Parathyroid adenoma (tissue), 2 donors: Measurements from ENCODE around the gene ZDHHC24.
"Not testable (repeated sequence)": the region's sequence is repeated elsewhere in the genome, so short reads cannot be mapped to it uniquely, and the experiment has no call there.

Experiments
- H2AFZ ChIP-seq: fragments of 300-600 bp; sonication (generic); one replicate; pipeline ENCODE4 v1.7.0; 2017; ENCODE audit warnings: antibody characterized with exemption, mild to moderate bottlenecking
- H3K27ac ChIP-seq: fragments of 300-600 bp; sonication (generic); one replicate; pipeline ENCODE4 v1.7.0; 2017
- H3K27me3 ChIP-seq: fragments of 300-600 bp; sonication (generic); one replicate; pipeline ENCODE4 v1.7.0; 2017; ENCODE audit warnings: low read length; ENCODE audit not compliant: control insufficient read depth, insufficient read depth
- H3K36me3 ChIP-seq: fragments of 300-600 bp; sonication (generic); one replicate; pipeline ENCODE4 v1.7.0; 2017; ENCODE audit warnings: low read length; ENCODE audit not compliant: control insufficient read depth, insufficient read depth
- H3K4me1 ChIP-seq: fragments of 300-600 bp; sonication (generic); one replicate; pipeline ENCODE4 v1.7.0; 2017; ENCODE audit warnings: control low read depth
- H3K4me2 ChIP-seq: fragments of 300-600 bp; sonication (generic); one replicate; pipeline ENCODE4 v1.7.0; 2017; ENCODE audit warnings: low read length
- H3K4me3 ChIP-seq: fragments of 300-600 bp; sonication (generic); one replicate; pipeline ENCODE4 v1.7.0; 2017; ENCODE audit warnings: low read depth, low read length
- H3K79me2 ChIP-seq: fragments of 300-600 bp; sonication (generic); one replicate; pipeline ENCODE4 v1.7.0; 2017; ENCODE audit warnings: control low read depth
- H3K9ac ChIP-seq: fragments of 300-600 bp; sonication (generic); one replicate; pipeline ENCODE4 v1.7.0; 2017; ENCODE audit warnings: mild to moderate bottlenecking
- H3K9me3 ChIP-seq: fragments of 300-600 bp; sonication (generic); one replicate; pipeline ENCODE4 v1.7.0; 2017; ENCODE audit warnings: low read length; ENCODE audit not compliant: control insufficient read depth
- CTCF ChIP-seq: fragments of 300-600 bp; sonication (generic); IDR thresholded peaks from one replicate; pipeline ENCODE4 v1.7.0; 2017; ENCODE audit warnings: antibody characterized with exemption, mild to moderate bottlenecking
- donor health status: primary hyperparathyroidism.

Gene ZDHHC24

GRCh38 chr11:66546368-66546965, 619 bp upstream of the ZDHHC24 start, which contains the start of gene ACTN3:
TSS of gene ACTN3 (plus strand) at chr11:66546903. CDS start at chr11:66546938, 35 bp downstream.
- Histone ChIP-seq H3K4me2 (peak within 1 kb of the TSS; percentile 87), H3K36me3 (no peaks in the 10 kb centered on the region), H3K27ac (peak within 1 kb of the TSS; percentile 51), H3K79me2 (no peaks in the 10 kb centered on the region), H3K4me3 (peak within 1 kb of the TSS; percentile 61), H3K27me3 (no peaks in the 10 kb centered on the region), H3K9ac (peak within 1 kb of the TSS; percentile 61), H3K4me1 (peaks cover 6% of the 10 kb centered on the region), H3K9me3 (no peaks in the 10 kb centered on the region), H2AFZ (peak within 1 kb of the TSS; percentile 87)
- no peak for TF ChIP-seq CTCF

- H3K9me3 ChIP-seq, H3K79me2 ChIP-seq, H3K27ac ChIP-seq, H3K9ac ChIP-seq, H2AFZ ChIP-seq, H3K36me3 ChIP-seq, H3K4me1 ChIP-seq, H3K27me3 ChIP-seq: not testable (repeated sequence)
- H3K4me2 ChIP-seq: peak overlapping the region; percentile 87
- peak overlapping the region; percentile 61 for H3K4me3 ChIP-seq
These were observed 896 bp downstream of the ZDHHC24 start for GRCh38 chr11:66544952-66545351.

- Histone ChIP-seq H3K9ac (no peak overlapping the region), H2AFZ (no peak overlapping the region), H3K79me2 (no peaks in the 10 kb centered on the region), H3K36me3 (no peaks in the 10 kb centered on the region), H3K27ac (no peak overlapping the region), H3K4me3 (no peak overlapping the region), H3K4me1 (peaks cover 6% of the 10 kb centered on the region), H3K9me3 (no peaks in the 10 kb centered on the region), H3K27me3 (no peaks in the 10 kb centered on the region), H3K4me2 (no peak overlapping the region)
- TF ChIP-seq CTCF: no peak
These were observed 2.4 kb downstream of the ZDHHC24 start for GRCh38 chr11:66543263-66544107.

- Histone ChIP-seq H3K9ac (no peak overlapping the region), H3K36me3 (no peaks in the 10 kb centered on the region), H2AFZ (no peak overlapping the region), H3K4me2 (no peak overlapping the region), H3K27ac (no peak overlapping the region), H3K27me3 (no peaks in the 10 kb centered on the region), H3K79me2 (no peaks in the 10 kb centered on the region), H3K4me3 (no peak overlapping the region), H3K4me1 (peaks cover 3% of the 10 kb centered on the region), H3K9me3 (no peaks in the 10 kb centered on the region)
- TF ChIP-seq CTCF: no peak
These were observed 3.5 kb downstream of the ZDHHC24 start for GRCh38 chr11:66542362-66542761.

- no peaks in the 10 kb centered on the region for H3K36me3 ChIP-seq
- no peak for TF ChIP-seq CTCF
- H3K9ac ChIP-seq: no peak overlapping the region
These were observed 4.0 kb downstream of the ZDHHC24 start for GRCh38 chr11:66541892-66542291.

GRCh38 chr11:66540598-66540997, 5.2 kb downstream of the ZDHHC24 start:
- not testable (repeated sequence) for H3K4me1 ChIP-seq, H3K4me2 ChIP-seq, H2AFZ ChIP-seq, H3K4me3 ChIP-seq, H3K36me3 ChIP-seq, H3K27ac ChIP-seq, H3K9ac ChIP-seq, H3K9me3 ChIP-seq, H3K79me2 ChIP-seq, H3K27me3 ChIP-seq

More at GRCh38 chr11:66541892-66542291, 4.0 kb downstream of the ZDHHC24 start:
- Histone ChIP-seq H3K9me3 (no peaks in the 10 kb centered on the region), H3K4me3 (no peak overlapping the region), H3K4me2 (no peak overlapping the region), H3K4me1 (peaks cover 3% of the 10 kb centered on the region), H3K27me3 (no peaks in the 10 kb centered on the region), H3K79me2 (no peaks in the 10 kb centered on the region), H2AFZ (no peak overlapping the region), H3K27ac (no peak overlapping the region)
